ENCODE data around the gene CEL. TPM values are rescaled to one million over a fixed set of nuclear protein-coding genes. Genes with fewer than 3 reads are reported as not detected.

CEL gene
- total and polyA plus RNA-seq, 10 of the 15 experiments (the other 5 are each of a cell fraction or from before 2014, with no cell fraction given) = 0.05 to 4.1 (median 0.29) TPM; not detected in 2

GRCh38 chr9:133094842-133095393, 33.1 kb downstream of the CEL start:
- Histone ChIP-seq H3K27me3 (replicated peaks in 1 of 2; ENCODE audit: control insufficient read depth in 2 of 2, insufficient read depth in 2 of 2, low read length in 1 of 2) (no peaks in the 10 kb centered on the region), H3K79me2 (ENCODE audit: control insufficient read depth, insufficient read depth, low read length) (no peaks in the 10 kb centered on the region), H2AFZ (ENCODE audit: control insufficient read depth, low read depth, low read length) (no peak overlapping the region), H4K20me1 (ENCODE audit: control insufficient read depth, insufficient read depth) (no peaks in the 10 kb centered on the region; the same call in 1 of the 2 replicates), H3K36me3 (ENCODE audit: control insufficient read depth in 2 of 2, insufficient read depth in 2 of 2, low read length in 1 of 2) (peaks cover 8 to 19% of the 10 kb centered on the region in 2 experiments; a peak in 3 of 4 replicates), H3K4me2 (ENCODE audit: control insufficient read depth, insufficient read depth) (no peak overlapping the region), H3K27ac (ENCODE audit: control insufficient read depth, insufficient read depth) (no peak overlapping the region), H3K9ac (ENCODE audit: control insufficient read depth, insufficient read depth, low read length) (no peak overlapping the region), H3K4me3 (no peak overlapping the region), H3K4me1 (ENCODE audit: control insufficient read depth, insufficient read depth, low read length) (no peaks in the 10 kb centered on the region), H3K9me3 (replicated peaks; ENCODE audit: control insufficient read depth, insufficient read depth, low read length) (peaks cover 3% of the 10 kb centered on the region; the same call in 2 of the 3 replicates)
- RAD21 ChIA-PET (ENCODE audit: unreplicated experiment) = interaction anchor here (0.5 kb wide), 1 partner anchor 20 kb away, joined by 3 read pairs; no protein-coding TSS in a partner anchor
- POLR2A ChIA-PET = interaction anchor here (0.7 kb wide), 1 partner anchor 1909 kb away, joined by 4 read pairs; no protein-coding TSS in a partner anchor
- FAIRE-seq = no peak
- intact Hi-C loops (cut with micrococcal nuclease; ENCODE audit: unreplicated experiment) (no loop called here), in situ Hi-C loops (cut with MboI) (no loop called here)
- 70% methylated on average over 3 of the region's 3 CpGs for WGBS (ENCODE audit: insufficient coverage, insufficient replicate concordance, low lambda C conversion rate, missing lambda C conversion rate)
- no peak for DNase-seq (ENCODE audit: low read depth, low spot score)
- CTCF ChIA-PET = interaction anchor here (1.3 to 3.7 kb wide), 4 partner anchors 49 to 73 kb away, joined by 3 to 21 read pairs (median 6); no protein-coding TSS in a partner anchor
- SMC1A ChIA-PET (ENCODE audit: uncharacterized antibody, unreplicated experiment) = interaction anchor here (0.7 kb wide), 1 partner anchor 34 kb away, joined by 3 read pairs; no protein-coding TSS in a partner anchor
- BruUV-seq (replicated peaks) = no TSS peak
- no peak for ATAC-seq
- TF ChIP-seq MYB (IDR thresholded peaks at IDR 0.05; ENCODE audit: borderline replicate concordance, low read depth, low read length) (no peak), SKIL (IDR thresholded peaks at IDR 0.05; ENCODE audit: low read depth, poor library complexity, severe bottlenecking) (no peak), ZNF592 (IDR thresholded peaks at IDR 0.05) (no peak), JUND (IDR thresholded peaks at IDR 0.05; ENCODE audit: low read depth, low read length) (no peak), ZNF687 (IDR thresholded peaks at IDR 0.05) (no peak), ATF2 (IDR thresholded peaks at IDR 0.05; ENCODE audit: low read length) (no peak), HDAC6 (IDR thresholded peaks at IDR 0.05; ENCODE audit: unreplicated experiment) (no peak)
